ENCODE measurements around the gene DNASE1. TPM values are rescaled to one million over a fixed set of nuclear protein-coding genes. Genes with fewer than 3 reads are reported as not detected.

DNASE1 gene
- total RNA-seq, 1 donor from 2014 or later = 6.8 TPM

GRCh38 chr16:3609895-3610697 lies 44.4 kb upstream of the DNASE1 start:
- no peak for FAIRE-seq
- DNase-seq (ENCODE audit: low read depth) = peak; percentile 2
- Histone ChIP-seq H3K4me3 (ENCODE audit: low read depth, low read length) (no peak overlapping the region), H3K27me3 (ENCODE audit: control insufficient read depth, insufficient read depth, low read length) (no peaks in the 10 kb centered on the region), H3K36me3 (ENCODE audit: control insufficient read depth, insufficient read depth, low read length) (peaks cover under 1% of the 10 kb centered on the region)
- TF ChIP-seq CTCF (IDR thresholded peaks at IDR 0.05; ENCODE audit: insufficient read depth, low read length, severe bottlenecking) = no peak

GRCh38 chr16:3610698-3611145 lies 43.8 kb upstream of the DNASE1 start:
- FAIRE-seq = no peak
- Histone ChIP-seq H3K4me3 (ENCODE audit: low read depth, low read length) (peak overlapping the region; percentile 86), H3K27me3 (ENCODE audit: control insufficient read depth, insufficient read depth, low read length) (no peaks in the 10 kb centered on the region), H3K36me3 (ENCODE audit: control insufficient read depth, insufficient read depth, low read length) (peaks cover 2% of the 10 kb centered on the region)
- no peak for TF ChIP-seq CTCF (IDR thresholded peaks at IDR 0.05; ENCODE audit: insufficient read depth, low read length, severe bottlenecking)
- peak; percentile 15 for DNase-seq (ENCODE audit: low read depth)

- DNase-seq (ENCODE audit: low read depth) (peak; percentile 82), FAIRE-seq (no peak)
- no peak for TF ChIP-seq CTCF (IDR thresholded peaks at IDR 0.05; ENCODE audit: insufficient read depth, low read length, severe bottlenecking)
- peak within 1 kb of the TSS; percentile 86 for H3K4me3 ChIP-seq (ENCODE audit: low read depth, low read length)
- peaks cover 2% of the 10 kb centered on the region for H3K36me3 ChIP-seq (ENCODE audit: control insufficient read depth, insufficient read depth, low read length)
- no peaks in the 10 kb centered on the region for H3K27me3 ChIP-seq (ENCODE audit: control insufficient read depth, insufficient read depth, low read length)
These were observed 43.1 kb upstream of the DNASE1 start, which contains the start of gene SLX4 for GRCh38 chr16:3611146-3611975. SLX4 (minus strand) TSS chr16:3611606; CDS start chr16:3608964, 2,642 bp downstream.

- no peak for TF ChIP-seq CTCF (IDR thresholded peaks at IDR 0.05; ENCODE audit: insufficient read depth, low read length, severe bottlenecking)
- DNase-seq (ENCODE audit: low read depth) (no peak), FAIRE-seq (no peak)
- peaks cover 2% of the 10 kb centered on the region for H3K36me3 ChIP-seq (ENCODE audit: control insufficient read depth, insufficient read depth, low read length)
- peak overlapping the region; percentile 86 for H3K4me3 ChIP-seq (ENCODE audit: low read depth, low read length)
- H3K27me3 ChIP-seq (ENCODE audit: control insufficient read depth, insufficient read depth, low read length) = no peaks in the 10 kb centered on the region
These were observed 41.7 kb upstream of the DNASE1 start for GRCh38 chr16:3612510-3613466.

- Histone ChIP-seq H3K27me3 (ENCODE audit: control insufficient read depth, insufficient read depth, low read length) (no peaks in the 10 kb centered on the region), H3K36me3 (ENCODE audit: control insufficient read depth, insufficient read depth, low read length) (peaks cover 2% of the 10 kb centered on the region), H3K4me3 (ENCODE audit: low read depth, low read length) (no peak overlapping the region)
- DNase-seq (ENCODE audit: low read depth) = peak; percentile 84
- no peak for FAIRE-seq
- no peak for TF ChIP-seq CTCF (IDR thresholded peaks at IDR 0.05; ENCODE audit: insufficient read depth, low read length, severe bottlenecking)
These were observed 35.7 kb upstream of the DNASE1 start for GRCh38 chr16:3618769-3619141.
